ENCODE results near the gene EFCAB6.

DNA sequence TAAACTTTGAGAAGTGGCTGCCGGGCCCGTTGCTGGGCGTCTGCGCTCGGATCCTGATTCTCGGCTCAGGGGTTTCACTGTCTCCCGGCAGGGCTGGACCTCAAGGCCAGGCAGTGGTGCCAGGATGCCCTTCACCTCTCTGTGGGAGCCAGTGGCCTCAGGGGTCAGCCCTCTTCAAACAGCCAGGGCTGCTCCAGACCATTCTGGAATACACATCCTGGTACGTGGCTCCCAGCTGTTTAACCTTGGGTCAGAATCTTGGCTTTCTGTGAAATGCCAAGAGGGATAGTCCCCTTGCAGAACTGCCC lies 329.8 kb downstream of the EFCAB6 start:
- TF ChIP-seq, protein P1, sequence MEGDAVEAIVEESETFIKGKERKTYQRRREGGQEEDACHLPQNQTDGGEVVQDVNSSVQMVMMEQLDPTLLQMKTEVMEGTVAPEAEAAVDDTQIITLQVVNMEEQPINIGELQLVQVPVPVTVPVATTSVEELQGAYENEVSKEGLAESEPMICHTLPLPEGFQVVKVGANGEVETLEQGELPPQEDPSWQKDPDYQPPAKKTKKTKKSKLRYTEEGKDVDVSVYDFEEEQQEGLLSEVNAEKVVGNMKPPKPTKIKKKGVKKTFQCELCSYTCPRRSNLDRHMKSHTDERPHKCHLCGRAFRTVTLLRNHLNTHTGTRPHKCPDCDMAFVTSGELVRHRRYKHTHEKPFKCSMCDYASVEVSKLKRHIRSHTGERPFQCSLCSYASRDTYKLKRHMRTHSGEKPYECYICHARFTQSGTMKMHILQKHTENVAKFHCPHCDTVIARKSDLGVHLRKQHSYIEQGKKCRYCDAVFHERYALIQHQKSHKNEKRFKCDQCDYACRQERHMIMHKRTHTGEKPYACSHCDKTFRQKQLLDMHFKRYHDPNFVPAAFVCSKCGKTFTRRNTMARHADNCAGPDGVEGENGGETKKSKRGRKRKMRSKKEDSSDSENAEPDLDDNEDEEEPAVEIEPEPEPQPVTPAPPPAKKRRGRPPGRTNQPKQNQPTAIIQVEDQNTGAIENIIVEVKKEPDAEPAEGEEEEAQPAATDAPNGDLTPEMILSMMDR (IDR thresholded peaks at IDR 0.05) = no peak
- no peak for TF ChIP-seq POLR2A (IDR thresholded peaks at IDR 0.05)

All from adrenal gland (tissue), 5 donors.